Spleen (tissue), 11 donors: ENCODE data around the gene CD300H. TPM values are rescaled to one million over a fixed set of nuclear protein-coding genes. Genes with fewer than 3 reads are reported as not detected.

Experiments used
- DNase-seq: peaks from one replicate; pipeline ENCODE4 v3.0.0-alpha.2; 2020
- H3K27ac ChIP-seq, 8 donors: fragments of 200-600 bp; sonication (generic) in 7 of 8; 1 replicate in 4 of 8; 2 replicates in 4 of 8; pipeline versions ENCODE4 v1.5.0 to v1.8.0; 2016 to 2021; ENCODE audit warnings: inconsistent platforms in 4 of 8, mild to moderate bottlenecking in 4 of 8, moderate library complexity in 1 of 8
- H3K27me3 ChIP-seq, 7 donors: fragments of 200-600 bp; sonication (generic) in 6 of 7; replicated peaks in 1 of 7; 1 replicate in 4 of 7; 2 replicates in 3 of 7; pipeline versions ENCODE4 v1.5.0 to v1.8.0; 2016 to 2021; ENCODE audit warnings: inconsistent platforms in 3 of 7, mild to moderate bottlenecking in 1 of 7
- H3K36me3 ChIP-seq, 6 donors: fragments of 200-600 bp; sonication (generic) in 5 of 6; 1 replicate in 4 of 6; 2 replicates in 2 of 6; pipeline versions ENCODE4 v1.5.0 to v1.8.0; 2016 to 2021; ENCODE audit warnings: inconsistent platforms in 2 of 6
- H3K4me1 ChIP-seq, 6 donors: fragments of 200-600 bp; sonication (generic) in 5 of 6; 1 replicate in 3 of 6; 2 replicates in 3 of 6; pipeline versions ENCODE4 v1.5.0 to v1.8.0; 2016 to 2021; ENCODE audit warnings: inconsistent platforms in 3 of 6
- H3K4me3 ChIP-seq, 8 donors: fragments of 200-600 bp; sonication (generic) in 7 of 8; 1 replicate in 4 of 8; 2 replicates in 4 of 8; pipeline versions ENCODE4 v1.5.0 to v1.8.0; 2016 to 2021; ENCODE audit warnings: inconsistent platforms in 4 of 8, mild to moderate bottlenecking in 4 of 8, moderate library complexity in 2 of 8
- H3K9me3 ChIP-seq, 8 donors: fragments of 200-600 bp; sonication (generic) in 7 of 8; 1 replicate in 4 of 8; 2 replicates in 4 of 8; pipeline versions ENCODE4 v1.5.0 to v1.8.0; 2016 to 2021; ENCODE audit warnings: inconsistent platforms in 4 of 8
- CTCF ChIP-seq, 11 experiments: fragments of 200-600 bp in 7 of 11; fragments of 450-650 bp in 4 of 11; sonication (generic) in 4 of 11; IDR thresholded peaks in 8 of 11; conservative IDR thresholded peaks in 3 of 11; 1 replicate in 7 of 11; 2 replicates in 4 of 11; pipeline versions ENCODE4 v1.4.0 to v1.8.0; 2016 to 2021; ENCODE audit warnings: antibody characterized with exemption in 11 of 11, inconsistent platforms in 4 of 11, mild to moderate bottlenecking in 1 of 11
- POLR2A ChIP-seq, 3 donors: fragments of 450-650 bp; IDR thresholded peaks; one replicate each; pipeline ENCODE4 v1.5.1; 2017; ENCODE audit warnings: antibody characterized with exemption in 3 of 3, mild to moderate bottlenecking in 1 of 3
- POLR2AphosphoS5 ChIP-seq, 3 donors: sonication (generic); formaldehyde crosslinking; IDR thresholded peaks; one replicate each; pipeline ENCODE4 v1.5.1; 2017; ENCODE audit warnings: antibody characterized with exemption in 3 of 3
- WGBS, 5 donors: extraction: QIAGEN DNeasy Blood & Tissue Kit in 3 of 5; methylation state at CpG; one replicate each; pipeline versions ENCODE4 v1.1.5 to v1.1.7; 2013 to 2018; 5-methylcytosine and 5-hydroxymethylcytosine counted together
- intact Hi-C: fragments of 100-400 bp; cut with DNase I; formaldehyde crosslinking; loops from one replicate; pipeline ENCODE4 v1.15.0; 2023; ENCODE audit warnings: low total_unique reads
- polyA plus RNA-seq, 3 donors: library from polyadenylated mRNA; stranded (reverse); fragments of 200-250 nt; gene quantifications; one replicate each; pipeline ENCODE4 v1.2.1, GENCODE V29; 2013
- total RNA-seq, 7 donors: library from RNA; depleted of rRNA in 3 of 7; stranded (reverse); fragments of >200 nt in 3 of 7; fragmentation: NEBNext Ultra II Directional in 4 of 7; extraction: Animal tissue kit (Norgen Biotek cat#: 25700) in 4 of 7; gene quantifications; one replicate each; pipeline versions ENCODE4 v1.1.0 to v1.2.1, GENCODE V29; 2016 to 2021
- donor health status: healthy with polysubstance abuse.
- donor health status: DM: no; HTN: no; CAD: no; lungs with moderate emphysema.
- donor health status: DM: no; HTN: no; CAD: no.
- donor health status: Bipolar disorder and iron deficiency.
- donor health status: healthy.
- donor health status: DM: no; HTN: no; CAD: no.
- donor health status: DM: yes; HTN: yes; CAD: no.

CD300H gene
- total and polyA plus RNA-seq, 10 donors: 1.5 to 20.0 (median 3.7) TPM; not detected in 2

- DNase-seq: no peak
- Histone ChIP-seq H3K4me3 (no peak overlapping the region), H3K4me1 (peaks cover 0 to 89% (median 18%) of the 10 kb centered on the region in 6 donors), H3K27me3 (peaks cover 0 to 20% (median 0%) of the 10 kb centered on the region in 7 donors), H3K27ac (peak overlapping the region in 2 of 8 donors; percentile 14 to 92), H3K36me3 (no peaks in the 10 kb centered on the region), H3K9me3 (peaks cover 0 to 6% (median 0%) of the 10 kb centered on the region in 8 donors)
- WGBS, 5 donors: 71 to 88% (median 73%) methylated on average over 10 to 11 of the region's 11 CpGs
- intact Hi-C loops: no loop called here
- TF ChIP-seq CTCF (IDR thresholded peaks at IDR 0.05 in 8 of 11, conservative IDR thresholded peaks at IDR 0.05 in 3 of 11) (no peak), POLR2A (IDR thresholded peaks at IDR 0.05) (no peak)
These were observed 42.5 kb downstream of the CD300H start for GRCh38 chr17:74524653-74525464.

GRCh38 chr17:74523308-74523707 is 44.0 kb downstream of the CD300H start:
- intact Hi-C loops: no loop called here
- 80 to 96% (median 87%) methylated on average over 3 of the region's 3 CpGs for WGBS, 5 donors
- peaks cover 0 to 20% (median 0%) of the 10 kb centered on the region in 7 donors for H3K27me3 ChIP-seq
- H3K4me3 ChIP-seq: no peak overlapping the region
- DNase-seq: no peak
- TF ChIP-seq POLR2A (IDR thresholded peaks at IDR 0.05) (no peak), POLR2AphosphoS5 (IDR thresholded peaks at IDR 0.05) (no peak), CTCF (IDR thresholded peaks at IDR 0.05 in 8 of 11, conservative IDR thresholded peaks at IDR 0.05 in 3 of 11) (no peak)
- peaks cover 0 to 15% (median 5%) of the 10 kb centered on the region in 8 donors for H3K9me3 ChIP-seq
- H3K4me1 ChIP-seq: peaks cover 0 to 77% (median 14%) of the 10 kb centered on the region in 6 donors
- H3K36me3 ChIP-seq: no peaks in the 10 kb centered on the region
- H3K27ac ChIP-seq: peak overlapping the region in 2 of 8 donors; percentile 90 to 92

- Histone ChIP-seq H3K4me1 (peaks cover 0 to 69% (median 11%) of the 10 kb centered on the region in 6 donors), H3K4me3 (peak overlapping the region in 1 of 8 donors; percentile 51), H3K27ac (peak overlapping the region in 4 of 8 donors; percentile 84 to 92 (median 90)), H3K27me3 (peaks cover 0 to 20% (median 0%) of the 10 kb centered on the region in 7 donors), H3K36me3 (no peaks in the 10 kb centered on the region), H3K9me3 (peaks cover 0 to 17% (median 7%) of the 10 kb centered on the region in 8 donors)
- WGBS, 5 donors: 71 to 88% (median 83%) methylated on average over 9 to 10 of the region's 10 CpGs
- TF ChIP-seq POLR2AphosphoS5 (IDR thresholded peaks at IDR 0.05) (no peak), POLR2A (IDR thresholded peaks at IDR 0.05) (no peak), CTCF (IDR thresholded peaks at IDR 0.05 in 8 of 11, conservative IDR thresholded peaks at IDR 0.05 in 3 of 11) (no peak)
- peak; percentile 75 for DNase-seq
- intact Hi-C loops: no loop called here
These were observed 44.8 kb downstream of the CD300H start for GRCh38 chr17:74522381-74523105.
